Gastrocnemius medialis (tissue), 4 donors: ENCODE measurements around the gene COL21A1.

Experiments
- CTCF ChIP-seq, 5 experiments: fragments of 450-650 bp in 3 of 5; fragments of 200-600 bp in 2 of 5; sonication (generic) in 2 of 5; IDR thresholded peaks in 4 of 5; conservative IDR thresholded peaks in 1 of 5; 1 replicate in 4 of 5; 2 replicates in 1 of 5; pipeline ENCODE4 v1.5.1; 2016 to 2019; ENCODE audit warnings: antibody characterized with exemption in 5 of 5, mild to moderate bottlenecking in 3 of 5, moderate library complexity in 3 of 5
- POLR2A ChIP-seq, 2 donors: fragments of 450-650 bp; IDR thresholded peaks; one replicate each; pipeline ENCODE4 v1.6.1; 2017; ENCODE audit warnings: antibody characterized with exemption in 2 of 2, mild to moderate bottlenecking in 2 of 2, moderate library complexity in 2 of 2

- no peak for TF ChIP-seq CTCF (IDR thresholded peaks at IDR 0.05 in 4 of 5, conservative IDR thresholded peaks at IDR 0.05 in 1 of 5)
- TF ChIP-seq POLR2A (IDR thresholded peaks at IDR 0.05) = no peak
Observed at GRCh38 chr6:56040223-56040622, 207.2 kb downstream of the COL21A1 start.
